Stimulated activated CD8-positive, alpha-beta memory T cell treated with anti-CD3 and anti-CD28 coated beads, Interleukin-12 subunit alpha, Interleukin-12 subunit beta, amount 100 ng/mL, for 24 hours (primary cell): Measurements from ENCODE around the gene ARL6.
A peak's percentile ranks its signal among the peaks of the same experiment; 100 is the strongest.

ENCODE experiments used
- DNase-seq: peaks from one replicate; pipeline ENCODE4 v3.0.0-alpha.2; 2020; ENCODE audit errors: extremely low read depth

Gene ARL6

GRCh38 chr3:97764407-97765238 is at the start of gene ARL6:
TSS of gene ARL6 (plus strand) at chr3:97764758. CDS start at chr3:97768108, 3,350 bp downstream.
- peak; percentile 37 for DNase-seq

GRCh38 chr3:97719156-97719821 is 45.3 kb upstream of the ARL6 start:
- peak; percentile 5 for DNase-seq

- no peak for DNase-seq
Measured at GRCh38 chr3:97720417-97720816, 44.1 kb upstream of the ARL6 start.

DNA sequence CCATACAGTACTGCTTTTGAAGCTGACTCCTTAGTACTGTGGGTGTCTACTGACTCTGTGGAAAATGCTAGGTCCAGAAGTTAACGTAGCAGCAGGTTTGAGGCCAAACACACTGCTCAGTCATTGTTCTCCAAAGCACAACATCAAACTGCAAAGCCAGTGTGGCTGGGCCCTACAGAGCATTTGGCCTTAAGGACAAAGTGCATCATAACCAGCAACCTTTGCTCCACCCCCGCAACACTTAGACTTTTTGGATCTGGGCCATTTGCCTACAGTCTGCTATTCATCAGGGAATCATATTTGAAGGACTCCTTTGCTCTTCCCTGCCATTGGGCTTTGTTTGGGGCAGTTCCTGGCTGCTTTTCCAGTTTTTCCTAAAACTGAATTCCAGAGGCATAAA is 43.1 kb upstream of the ARL6 start:
- DNase-seq: no peak

DNA sequence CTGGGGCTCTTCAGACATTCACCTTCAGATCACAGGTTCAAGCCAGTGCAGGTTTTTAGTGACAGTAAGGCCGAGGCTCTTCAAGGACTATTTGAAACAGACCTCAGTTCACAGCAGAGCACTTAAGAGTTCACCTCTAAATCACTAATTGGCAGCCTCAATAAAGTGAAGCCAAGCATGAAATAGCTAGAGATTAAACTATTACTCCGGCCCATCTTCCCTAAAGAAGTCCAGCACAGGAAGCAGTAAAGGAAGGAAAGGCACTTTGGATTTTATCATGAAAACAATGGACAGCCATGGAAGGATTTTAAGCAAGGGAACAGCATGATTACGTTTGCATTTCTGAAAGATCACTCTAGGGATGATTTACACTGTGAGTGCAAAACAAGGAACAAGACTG is 27.6 kb upstream of the ARL6 start:
- DNase-seq: no peak

GRCh38 chr3:97738761-97739160 is 25.8 kb upstream of the ARL6 start:
- DNase-seq: no peak

GRCh38 chr3:97742036-97742435 is 22.5 kb upstream of the ARL6 start:
- DNase-seq: no peak

DNA sequence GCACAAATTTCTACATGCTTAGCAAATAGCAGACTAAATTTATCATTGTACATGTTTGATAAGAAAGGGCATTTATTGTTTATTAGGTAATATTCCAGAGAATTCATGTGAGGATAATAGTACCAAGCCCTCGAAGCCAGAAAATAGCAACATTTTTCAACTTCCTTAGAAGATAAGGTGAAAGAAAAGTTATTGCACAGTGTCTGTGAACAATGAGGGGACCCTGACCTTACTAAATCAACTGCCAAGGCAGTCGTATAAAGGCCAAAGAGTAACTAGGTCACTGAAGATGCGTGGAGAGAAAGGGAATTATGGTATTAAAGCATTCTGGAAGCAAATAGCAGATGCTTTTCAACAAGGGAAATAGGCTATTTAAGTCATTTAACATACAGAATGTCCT is 20.3 kb upstream of the ARL6 start:
- DNase-seq: no peak

GRCh38 chr3:97763586-97764406 is 762 bp upstream of the ARL6 start:
- no peak for DNase-seq

DNA sequence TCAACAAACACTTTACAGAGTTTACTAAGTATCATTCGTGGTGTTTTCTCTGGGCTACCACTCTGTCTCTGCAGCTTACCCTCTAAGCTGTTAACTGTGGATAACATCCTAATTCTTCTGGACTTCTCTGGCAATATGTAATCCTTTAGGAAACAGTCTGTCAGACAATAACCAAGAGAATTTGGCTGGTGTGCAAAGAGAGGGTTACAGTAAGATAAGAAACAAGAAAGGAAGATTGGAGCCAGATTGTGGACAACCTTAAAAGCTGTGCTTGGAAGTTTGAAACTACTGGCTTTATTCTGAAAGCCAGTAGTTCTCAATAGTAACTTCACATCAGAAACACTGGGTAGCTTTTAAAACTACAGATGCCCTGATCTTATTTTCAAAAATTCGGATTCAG is 778 bp downstream of the ARL6 start:
- DNase-seq: no peak

- DNase-seq: no peak
Measured at GRCh38 chr3:97772926-97773325, 8.4 kb downstream of the ARL6 start.

DNA sequence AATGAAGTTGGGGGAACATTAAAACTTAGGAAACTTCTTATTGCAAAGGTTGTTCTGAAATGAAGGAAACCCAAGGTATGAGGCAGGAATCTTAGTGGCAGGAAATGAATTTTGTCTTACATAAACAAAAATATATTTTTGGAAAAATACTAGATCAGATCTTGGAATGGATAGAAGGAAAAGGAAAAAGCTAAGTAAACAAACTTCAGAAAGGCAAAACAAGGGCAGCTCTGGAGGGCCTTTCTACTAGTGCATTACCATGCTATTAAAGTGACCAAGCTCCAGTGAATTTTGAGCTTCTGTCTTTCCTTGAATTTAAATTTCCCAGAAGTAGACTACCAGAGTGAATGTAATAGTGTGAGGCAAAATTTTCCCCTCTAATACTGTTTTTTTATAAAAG is 13.6 kb downstream of the ARL6 start:
- no peak for DNase-seq

- no peak for DNase-seq
Measured at GRCh38 chr3:97793420-97794019, 29.0 kb downstream of the ARL6 start.

DNA sequence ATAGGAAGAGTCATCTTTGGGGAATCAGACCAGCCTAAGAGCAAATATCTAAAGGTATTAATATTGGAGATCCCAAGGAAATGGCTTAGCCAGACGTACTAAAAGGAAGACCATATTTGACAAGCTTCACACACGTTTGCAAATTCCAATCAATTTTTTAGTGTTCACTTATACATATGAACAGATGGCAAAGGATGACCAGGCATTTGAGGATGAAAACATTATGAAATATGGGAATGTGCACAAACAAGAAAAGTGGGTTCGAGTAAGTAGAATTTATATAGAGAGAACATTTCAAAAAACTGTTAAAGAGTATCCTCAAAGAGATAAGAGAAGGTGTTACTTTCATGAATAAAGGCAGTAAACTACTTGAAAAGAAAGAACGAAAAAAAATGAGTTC is 31.4 kb downstream of the ARL6 start:
- no peak for DNase-seq

DNA sequence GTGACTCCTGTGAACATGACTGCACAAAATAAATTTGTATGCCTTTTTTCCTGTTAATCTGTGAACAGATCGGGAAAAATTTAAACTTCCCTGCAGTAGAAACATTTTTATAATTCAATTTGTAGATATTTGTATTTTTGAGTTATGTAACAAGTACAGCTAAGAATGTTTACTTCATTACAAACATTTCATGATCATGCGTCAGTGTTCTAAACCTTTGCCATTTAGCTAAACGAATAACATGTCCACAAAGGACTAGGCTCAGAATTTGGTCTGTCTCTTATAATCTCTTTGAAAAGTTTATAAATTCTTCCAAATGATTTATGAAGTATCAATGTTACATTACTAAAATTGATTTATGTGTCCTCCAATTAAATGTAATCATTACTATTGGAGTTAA is 39.9 kb downstream of the ARL6 start:
- no peak for DNase-seq

DNA sequence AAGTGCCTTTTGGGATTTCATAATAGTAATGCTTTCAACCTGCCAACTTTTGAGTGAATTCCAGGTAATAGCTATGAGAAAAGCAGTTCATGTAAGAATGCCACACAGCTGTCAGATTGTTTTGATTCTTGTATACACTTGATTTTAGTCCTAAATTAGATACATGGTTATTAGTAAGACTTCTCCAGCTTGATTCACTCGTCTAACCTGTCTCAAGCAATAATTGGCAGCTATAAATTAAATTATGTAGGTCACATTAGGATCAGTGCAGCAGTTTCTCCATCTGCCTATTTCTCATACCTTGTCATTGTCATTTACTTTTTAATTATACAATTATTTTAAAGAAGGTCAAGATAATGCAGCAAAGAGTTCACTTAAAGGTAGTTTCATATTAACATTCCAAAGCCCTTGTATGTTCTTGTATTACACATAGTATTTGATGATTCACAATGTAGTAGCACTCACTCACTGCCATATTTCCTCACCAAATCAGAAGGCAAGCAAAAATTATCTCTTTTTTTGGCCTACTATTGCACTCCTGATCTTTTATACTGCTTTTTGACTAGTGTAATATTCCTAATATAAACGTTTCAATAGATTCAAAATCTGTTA is 46.3 kb downstream of the ARL6 start:
- DNase-seq: no peak

DNA sequence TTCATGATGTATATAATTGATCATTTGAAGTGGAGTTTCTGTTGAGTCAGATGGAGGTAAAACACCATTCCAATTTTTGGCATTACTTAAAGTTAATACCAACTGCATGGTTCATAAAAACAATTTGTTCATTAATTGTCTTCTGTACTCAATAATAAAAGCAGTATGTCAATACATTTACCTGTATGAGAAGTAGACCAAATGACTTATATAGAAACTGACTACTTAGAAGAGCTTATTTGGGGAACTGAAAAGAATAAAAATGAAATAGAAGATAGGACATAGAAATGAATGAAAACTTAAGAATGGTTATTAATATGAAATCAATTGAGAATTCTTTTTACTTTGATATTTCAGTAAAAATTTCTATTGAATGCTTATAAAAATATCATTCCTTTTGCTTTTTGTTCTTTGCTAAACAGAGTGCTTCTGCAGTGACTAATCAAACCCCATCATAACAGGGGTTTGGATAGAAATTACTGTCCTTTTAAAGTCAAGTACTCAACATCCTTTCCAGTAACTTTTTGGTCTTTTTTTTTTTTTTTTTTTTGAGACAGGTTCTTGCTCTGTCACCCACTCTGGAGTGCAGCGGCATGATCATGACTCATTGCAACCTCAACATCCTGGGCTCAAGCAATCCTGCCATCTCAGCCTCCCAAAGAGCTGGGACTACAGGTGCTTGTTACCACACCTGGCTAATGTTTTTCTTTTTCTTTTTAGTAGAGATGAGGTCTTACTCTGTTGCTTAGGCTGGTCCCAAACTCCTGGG is 50.8 kb downstream of the ARL6 start:
- no peak for DNase-seq

- no peak for DNase-seq
Measured at GRCh38 chr3:97816811-97817210, 52.3 kb downstream of the ARL6 start.

DNA sequence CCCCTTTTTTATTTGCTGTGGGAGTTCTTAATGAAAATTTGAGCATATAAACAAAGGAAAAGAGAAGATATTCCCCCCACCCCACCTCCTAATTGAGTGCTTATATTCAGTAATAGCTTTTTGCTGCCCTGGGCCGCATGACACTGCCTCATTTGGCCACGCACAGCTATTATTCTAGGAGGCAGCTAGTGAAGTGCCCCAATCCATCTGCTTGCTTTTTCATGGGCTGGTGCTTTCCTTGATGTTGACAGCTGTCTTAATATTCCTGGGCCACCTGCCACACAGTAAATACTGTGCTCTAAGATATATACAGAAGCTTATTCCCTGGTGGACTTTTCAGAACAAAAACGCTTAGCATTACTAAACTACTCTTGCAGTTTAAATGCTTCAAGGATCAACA is 53.4 kb downstream of the ARL6 start:
- DNase-seq: no peak

DNA sequence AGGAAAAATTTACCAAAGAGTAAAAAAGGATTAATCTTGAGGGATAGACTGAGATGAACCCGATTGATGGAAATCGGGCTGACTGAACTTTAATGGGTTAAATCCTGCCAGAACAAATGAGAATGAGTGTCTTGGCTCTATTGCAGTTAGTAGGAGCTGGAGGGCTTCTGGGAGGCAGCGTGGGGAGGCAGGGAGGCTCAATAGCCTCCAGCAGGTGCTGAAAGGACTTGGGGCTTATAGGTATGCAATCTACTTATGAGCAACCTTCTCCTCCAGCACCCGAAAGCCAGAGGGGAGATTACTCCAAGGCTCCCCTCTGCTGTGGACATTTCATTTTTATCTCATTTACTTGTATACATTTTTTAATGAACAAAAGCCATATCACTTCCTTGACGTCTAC is 56.2 kb downstream of the ARL6 start:
- no peak for DNase-seq

- no peak for DNase-seq
Measured at GRCh38 chr3:97821287-97821773, 56.8 kb downstream of the ARL6 start.
